ENCODE results near the gene GJA9. TPM values are rescaled to one million over a fixed set of nuclear protein-coding genes. Genes with fewer than 3 reads are reported as not detected.
"Not testable (repeated sequence)": the region's sequence is repeated elsewhere in the genome, so short reads cannot be mapped to it uniquely, and the experiment has no call there.

The GJA9 gene
- polyA plus RNA-seq, 1 donor from 2014 or later = not detected

DNA sequence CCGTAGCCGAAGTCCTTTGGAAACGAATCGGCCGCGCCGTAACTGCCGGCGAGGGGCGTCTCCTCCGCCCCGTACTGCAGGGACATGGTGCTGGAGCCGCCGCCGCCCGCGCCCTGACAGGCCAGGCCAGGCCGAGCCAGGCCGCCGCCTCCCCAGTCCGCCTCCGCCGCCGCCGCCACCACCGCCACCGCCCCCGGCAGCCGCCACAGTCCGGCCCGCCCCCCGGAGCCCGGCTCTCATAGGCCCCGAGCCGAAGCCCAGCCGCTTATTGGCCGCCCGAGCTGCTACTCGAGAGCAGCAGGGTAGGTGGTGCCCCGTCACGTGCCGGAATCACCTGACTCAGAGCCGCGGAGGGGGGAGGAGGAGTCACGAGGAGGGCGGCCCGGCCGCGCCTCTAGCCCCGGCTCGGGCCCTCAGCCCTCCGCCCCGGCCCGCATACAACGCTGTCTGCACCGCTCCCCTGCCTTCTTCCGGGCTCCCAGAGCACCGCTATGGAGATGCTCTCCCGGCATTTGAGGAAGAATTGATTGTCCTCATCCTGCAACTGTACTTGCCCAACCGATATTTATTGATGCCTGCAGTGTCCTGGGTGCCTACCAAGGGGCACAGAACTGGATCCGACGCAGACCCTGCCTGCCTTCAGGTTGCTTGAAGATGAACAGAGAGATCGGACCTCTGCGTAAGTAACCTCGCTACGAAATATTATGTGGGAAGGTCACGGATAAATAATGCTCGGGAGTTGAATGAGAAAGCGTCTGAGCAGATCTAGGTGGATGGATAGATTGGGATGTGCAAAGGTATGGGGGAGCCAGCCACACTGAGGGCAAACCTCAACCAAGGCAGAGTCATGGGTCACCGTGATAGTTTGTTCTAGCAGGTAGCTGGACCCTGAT is 21.6 kb downstream of the GJA9 start, which contains the start of gene RRAGC:
TSS of gene RRAGC (minus strand) at position 212 of the 893 bp plus-strand sequence. CDS start at position 86, 126 bp downstream.
- no peaks in the 10 kb centered on the region for H3K9me3 Mint-ChIP-seq
- H3K4me3 Mint-ChIP-seq = peak within 1 kb of the TSS; percentile 94 to 100 (median 98)
- peak within 1 kb of the TSS; percentile 98 to 100 (median 100) for H3K27ac Mint-ChIP-seq
- H3K27me3 Mint-ChIP-seq = no peaks in the 10 kb centered on the region
- peaks cover 30 to 50% (median 46%) of the 10 kb centered on the region in 3 donors for H3K4me1 Mint-ChIP-seq
- peaks cover 3% of the 10 kb centered on the region for H3K36me3 Mint-ChIP-seq

DNA sequence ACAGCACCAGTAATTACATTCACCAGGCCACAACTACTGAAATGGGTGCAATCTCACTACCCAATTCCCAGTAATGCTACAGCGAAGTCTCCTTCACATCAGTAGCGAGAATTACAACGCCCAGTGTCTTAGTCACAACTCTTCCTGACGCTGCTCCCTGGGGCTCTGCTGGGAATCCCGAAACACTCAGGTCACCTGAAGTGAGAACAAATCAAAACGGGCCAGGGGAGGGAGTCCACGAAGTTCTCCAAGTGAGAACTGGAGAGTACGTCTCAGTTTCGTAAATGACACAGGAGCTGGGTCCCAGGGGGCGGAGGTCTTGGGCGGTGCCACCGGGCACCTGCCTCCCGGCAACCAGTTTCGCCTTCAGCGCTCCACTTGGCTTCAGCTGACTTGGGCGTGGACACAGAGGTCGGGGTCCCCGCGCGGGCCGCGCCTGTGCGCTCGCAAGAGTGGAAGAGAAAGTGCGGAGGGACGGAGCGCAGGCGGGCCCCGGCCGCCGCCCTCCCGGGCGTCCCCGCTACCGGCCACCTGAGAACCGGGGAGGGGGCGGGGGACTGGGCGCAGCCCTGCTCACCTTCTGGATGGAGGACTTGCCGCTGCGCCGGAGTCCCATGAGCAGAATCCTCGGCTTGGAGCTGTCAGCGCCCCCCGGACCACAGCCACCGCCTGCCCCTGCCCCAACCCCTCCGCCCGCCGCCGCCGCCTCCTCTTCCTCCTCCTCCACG is 22.4 kb downstream of the GJA9 start:
- Mint-ChIP-seq H3K27me3 (no peaks in the 10 kb centered on the region), H3K27ac (peak overlapping the region; percentile 98 to 100 (median 100)), H3K36me3 (peaks cover 3% of the 10 kb centered on the region), H3K4me3 (peak overlapping the region; percentile 94 to 100 (median 98)), H3K4me1 (peaks cover 30 to 50% (median 46%) of the 10 kb centered on the region in 3 donors), H3K9me3 (no peaks in the 10 kb centered on the region)

DNA sequence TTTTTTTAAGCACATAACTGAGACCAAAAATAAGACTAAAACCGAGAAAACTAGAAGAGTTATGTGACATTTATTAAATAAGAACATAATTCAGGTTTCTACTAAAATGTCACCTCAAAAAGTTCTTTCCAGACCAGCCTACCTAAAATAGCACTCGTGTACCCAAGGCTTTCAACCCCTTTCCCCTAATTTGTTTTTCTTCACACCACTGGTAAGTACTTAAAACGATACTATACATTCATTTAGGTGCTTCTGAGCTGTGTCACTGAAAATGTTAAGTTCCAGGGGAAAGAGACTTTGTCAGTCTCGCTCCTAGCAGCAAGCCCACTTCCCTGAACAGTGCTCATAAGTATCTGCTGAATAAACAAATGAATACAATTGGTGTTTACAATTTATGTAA is 28.6 kb downstream of the GJA9 start:
- Mint-ChIP-seq H3K4me3 (peak overlapping the region in 1 of 4 donors; percentile 25), H3K36me3 (peaks cover 7% of the 10 kb centered on the region), H3K27ac (peak overlapping the region in 2 of 3 donors; percentile 5 to 70), H3K9me3 (no peaks in the 10 kb centered on the region), H3K4me1 (peaks cover 28 to 36% (median 28%) of the 10 kb centered on the region in 3 donors), H3K27me3 (no peaks in the 10 kb centered on the region)

DNA sequence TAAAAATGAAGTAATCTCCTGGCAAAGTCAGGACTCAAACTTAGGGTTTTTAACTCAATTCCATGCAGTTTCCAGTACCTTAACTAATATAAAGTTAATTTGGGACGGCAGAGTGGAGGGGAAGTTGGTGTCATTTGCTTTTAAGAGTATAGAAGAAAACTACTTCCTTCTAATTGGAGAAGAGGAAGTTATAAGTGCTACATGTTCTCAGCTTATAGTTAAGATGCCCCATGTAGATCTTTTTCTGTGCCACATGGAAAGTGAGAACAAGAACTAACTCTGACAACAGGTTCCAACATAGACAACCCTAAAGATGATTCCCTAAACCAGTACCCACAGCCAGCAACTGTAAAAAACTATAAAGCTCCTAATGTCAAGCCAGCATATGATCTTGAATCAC is 33.3 kb downstream of the GJA9 start:
- Mint-ChIP-seq H3K4me1 (peaks cover 13 to 22% (median 16%) of the 10 kb centered on the region in 3 donors), H3K27me3 (no peaks in the 10 kb centered on the region), H3K36me3 (peaks cover 13% of the 10 kb centered on the region), H3K4me3 (peak overlapping the region in 3 of 4 donors; percentile 15 to 51 (median 50)), H3K27ac (peak overlapping the region; percentile 10 to 92 (median 30)), H3K9me3 (no peaks in the 10 kb centered on the region)

DNA sequence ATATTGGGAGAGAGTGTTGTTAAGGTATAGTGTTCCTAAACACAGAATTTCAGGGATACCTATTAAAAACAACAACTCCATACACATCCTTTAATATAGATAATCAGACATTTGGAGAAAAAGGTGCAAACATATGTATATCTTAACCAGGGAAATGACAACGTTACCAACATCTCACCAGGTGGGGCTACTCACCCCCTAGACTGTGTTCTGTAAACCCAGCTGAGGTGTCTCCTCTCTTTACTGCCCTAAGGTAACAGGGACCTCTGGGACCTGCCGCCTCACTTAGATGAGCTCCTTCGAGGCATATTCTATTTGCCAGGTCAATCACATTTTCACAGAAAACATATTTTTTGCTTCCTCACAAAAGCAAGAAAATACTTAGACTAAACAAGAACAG is 35.2 kb downstream of the GJA9 start:
- Mint-ChIP-seq H3K4me1 (peaks cover 7 to 11% (median 10%) of the 10 kb centered on the region in 3 donors), H3K9me3 (no peaks in the 10 kb centered on the region), H3K27ac (peak overlapping the region in 1 of 3 donors; percentile 0)

DNA sequence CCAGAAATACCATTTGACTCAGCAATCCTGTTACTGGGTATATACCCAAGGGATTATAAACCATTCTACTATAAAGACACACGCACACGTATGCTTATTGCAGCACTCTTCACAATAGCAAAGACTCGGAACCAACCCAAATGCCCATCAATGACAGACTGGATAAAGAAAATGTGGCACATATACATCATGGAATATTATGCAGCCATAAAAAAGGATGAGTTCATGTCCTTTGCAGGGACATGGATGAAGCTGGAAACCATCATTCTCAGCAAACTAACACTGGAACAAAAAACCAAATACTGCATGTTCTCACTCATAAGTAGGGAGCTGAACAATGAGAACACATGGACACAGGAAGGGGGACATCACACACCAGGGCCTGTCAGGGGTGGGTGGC is 36.3 kb downstream of the GJA9 start:
- H3K27me3 Mint-ChIP-seq, H3K9me3 Mint-ChIP-seq, H3K4me3 Mint-ChIP-seq, H3K27ac Mint-ChIP-seq: not testable (repeated sequence)
- peaks cover 13% of the 10 kb centered on the region for H3K36me3 Mint-ChIP-seq
- H3K4me1 Mint-ChIP-seq = peaks cover 9 to 12% (median 10%) of the 10 kb centered on the region in 3 donors

More for the DNA sequence above, 35.2 kb downstream of the GJA9 start:
- H3K4me3 Mint-ChIP-seq = peak overlapping the region in 1 of 4 donors; percentile 7
- no peaks in the 10 kb centered on the region for H3K27me3 Mint-ChIP-seq
- H3K36me3 Mint-ChIP-seq = peaks cover 13% of the 10 kb centered on the region

DNA sequence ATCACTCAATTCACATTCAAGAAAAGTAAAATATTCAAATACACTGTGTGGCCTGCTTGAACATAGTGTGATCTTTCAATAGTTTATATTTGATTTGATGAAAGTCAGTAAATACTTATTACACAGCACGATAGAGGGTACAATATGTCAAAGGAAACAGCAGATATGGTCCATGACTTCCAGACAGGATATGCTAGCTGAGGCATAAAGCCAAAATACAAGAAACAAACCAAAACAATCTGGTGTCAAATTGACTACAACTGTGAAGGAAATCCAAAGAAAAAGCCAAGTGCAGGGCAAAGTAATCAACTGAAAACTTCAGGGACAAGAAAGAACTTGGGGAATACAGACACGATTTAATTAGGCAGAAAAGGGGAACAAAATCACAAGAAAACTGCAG is 41.1 kb downstream of the GJA9 start:
- Mint-ChIP-seq H3K36me3 (peaks cover 6% of the 10 kb centered on the region), H3K27me3 (no peaks in the 10 kb centered on the region), H3K4me3 (no peak overlapping the region), H3K9me3 (no peaks in the 10 kb centered on the region), H3K4me1 (peaks cover 4 to 5% (median 5%) of the 10 kb centered on the region in 3 donors), H3K27ac (peak overlapping the region in 1 of 3 donors; percentile 18)

DNA sequence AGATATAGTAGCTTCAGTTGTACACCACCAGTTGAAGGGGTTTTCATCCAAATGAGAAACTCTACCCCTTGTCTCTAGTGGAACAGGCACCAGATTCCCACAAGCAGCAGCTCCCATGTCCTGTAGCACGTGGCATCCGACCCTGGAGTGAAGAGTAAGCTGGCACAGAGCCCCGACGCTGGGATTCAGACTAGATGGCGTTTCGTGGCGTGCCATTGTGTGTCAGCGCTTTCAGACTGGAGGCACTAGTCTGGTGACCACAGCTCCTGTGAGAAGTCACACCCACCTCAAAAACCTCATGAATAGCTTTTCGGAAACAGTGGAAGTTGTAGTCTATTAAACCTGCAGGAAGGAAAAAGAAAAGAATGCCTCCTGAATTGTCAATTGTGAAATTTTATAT is 42.0 kb downstream of the GJA9 start:
- H3K27ac Mint-ChIP-seq = no peak overlapping the region
- no peak overlapping the region for H3K4me3 Mint-ChIP-seq
- no peaks in the 10 kb centered on the region for H3K9me3 Mint-ChIP-seq
- H3K4me1 Mint-ChIP-seq = peaks cover 0 to 8% (median 5%) of the 10 kb centered on the region in 3 donors
- H3K27me3 Mint-ChIP-seq = no peaks in the 10 kb centered on the region
- peaks cover 2% of the 10 kb centered on the region for H3K36me3 Mint-ChIP-seq

DNA sequence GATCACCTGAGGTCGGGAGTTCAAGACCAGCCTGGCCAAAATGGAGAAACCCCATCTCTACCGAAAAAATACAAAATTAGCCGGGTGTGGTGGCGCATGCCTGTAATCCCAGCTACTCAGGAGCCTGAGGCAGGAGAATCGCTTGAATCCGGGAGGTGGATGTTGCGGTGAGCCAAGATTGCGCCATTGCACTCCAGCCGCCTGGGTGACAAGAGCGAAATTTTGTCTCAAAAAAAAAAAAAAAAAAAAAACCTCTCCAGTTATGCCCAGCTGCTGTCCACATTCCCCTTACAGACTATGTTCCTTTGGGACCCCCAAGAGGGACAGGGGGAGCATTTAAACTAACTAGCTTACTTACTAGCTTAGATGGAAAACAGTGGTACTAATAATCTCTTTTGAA is 45.1 kb downstream of the GJA9 start:
- not testable (repeated sequence) for H3K27ac Mint-ChIP-seq, H3K4me1 Mint-ChIP-seq, H3K36me3 Mint-ChIP-seq, H3K9me3 Mint-ChIP-seq, H3K27me3 Mint-ChIP-seq, H3K4me3 Mint-ChIP-seq

DNA sequence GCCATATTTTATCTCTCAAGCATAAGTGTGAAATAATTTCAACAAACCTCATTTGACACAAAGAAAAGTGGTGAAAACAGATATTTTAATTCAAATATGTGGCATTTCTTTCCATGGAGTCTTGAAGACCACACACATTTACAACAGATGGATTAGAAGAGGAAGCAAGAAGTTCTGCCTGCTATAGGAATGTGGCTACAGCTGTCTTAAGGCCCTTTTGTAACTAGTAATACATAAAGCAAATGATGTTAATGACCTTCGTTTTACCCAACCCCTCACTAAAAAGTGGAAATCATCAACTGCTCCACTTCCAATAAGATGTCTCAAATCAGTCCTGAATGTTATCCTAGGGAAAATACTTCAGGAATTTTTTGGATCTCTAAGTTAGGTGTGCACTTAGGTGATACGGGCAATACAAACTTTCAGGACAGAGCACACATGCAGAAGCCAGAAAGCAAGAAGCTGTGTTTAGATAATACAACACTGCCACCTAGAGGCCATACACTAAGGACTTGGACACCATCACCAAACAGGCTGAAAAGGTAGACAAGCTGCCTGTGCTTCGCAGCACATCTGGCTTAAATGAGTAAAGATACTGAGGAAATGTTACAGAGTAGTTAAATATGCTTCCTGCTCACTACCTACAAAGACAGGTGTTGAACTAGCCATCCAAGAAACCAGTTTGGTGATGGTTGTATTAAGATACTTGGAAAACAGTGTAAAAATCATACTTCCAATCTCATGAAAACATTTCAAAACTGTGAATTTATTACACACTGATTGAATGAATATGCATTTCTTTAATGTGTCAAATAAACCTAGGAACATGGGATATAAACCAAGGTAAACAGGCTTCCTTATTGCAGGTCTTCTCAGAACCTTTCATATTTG is 46.2 kb downstream of the GJA9 start:
- Mint-ChIP-seq H3K27me3 (peaks cover 8% of the 10 kb centered on the region), H3K36me3 (peaks cover 2% of the 10 kb centered on the region)

DNA sequence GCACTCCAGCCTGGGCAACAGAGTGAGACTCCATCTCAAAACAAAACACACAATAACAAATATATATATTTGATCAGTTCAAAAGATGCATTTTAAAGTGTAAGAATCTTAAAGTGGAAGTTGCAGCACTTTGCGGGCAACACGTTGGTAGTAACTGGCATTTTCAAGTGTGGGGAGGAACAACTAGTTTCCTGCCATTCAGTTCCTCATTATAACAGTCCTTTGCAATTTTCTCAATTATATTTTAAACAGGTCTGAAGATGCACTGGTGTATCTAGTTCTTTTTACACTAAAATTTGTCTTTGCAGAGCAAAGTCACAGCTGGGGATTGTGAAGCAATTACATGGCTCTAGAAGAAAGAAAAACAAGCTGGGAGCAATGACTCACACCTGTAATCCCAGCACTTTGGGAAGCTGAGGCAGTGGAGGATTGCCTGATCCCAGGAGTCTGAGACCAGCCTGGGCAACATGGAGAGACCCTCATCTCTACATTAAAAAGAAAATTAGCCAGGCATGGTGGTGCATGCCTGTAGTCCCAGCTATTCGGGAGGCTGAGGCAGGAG is 47.1 kb downstream of the GJA9 start:
- H3K27me3 Mint-ChIP-seq = peaks cover 9% of the 10 kb centered on the region
- peaks cover 2% of the 10 kb centered on the region for H3K36me3 Mint-ChIP-seq
- H3K4me3 Mint-ChIP-seq = no peak overlapping the region
- H3K9me3 Mint-ChIP-seq = no peaks in the 10 kb centered on the region
- H3K4me1 Mint-ChIP-seq = peaks cover 0 to 4% (median 0%) of the 10 kb centered on the region in 3 donors
- no peak overlapping the region for H3K27ac Mint-ChIP-seq

More for the DNA sequence above, 46.2 kb downstream of the GJA9 start:
- Mint-ChIP-seq H3K27ac (no peak overlapping the region), H3K9me3 (no peaks in the 10 kb centered on the region), H3K4me3 (no peak overlapping the region), H3K4me1 (peaks cover 0 to 4% (median 0%) of the 10 kb centered on the region in 3 donors)

DNA sequence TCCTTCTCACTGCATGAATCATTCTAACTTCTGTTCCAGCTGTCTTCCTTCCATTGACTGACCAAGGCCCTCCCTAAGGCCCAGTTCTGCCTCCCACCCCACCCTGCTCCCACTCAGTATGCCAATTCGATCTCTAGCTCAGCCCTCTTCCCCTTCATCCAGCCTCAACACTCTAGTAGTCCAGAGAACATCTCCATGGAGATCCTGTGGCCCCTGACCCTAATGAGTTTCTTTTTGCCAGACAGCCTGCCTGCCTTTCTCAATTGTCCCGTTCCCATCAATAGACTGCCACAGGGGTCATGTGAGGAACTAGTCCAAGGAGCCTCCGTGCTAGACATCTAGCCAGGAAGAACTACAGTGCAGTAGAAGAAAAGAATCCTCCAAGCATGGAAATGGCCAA is 48.2 kb downstream of the GJA9 start:
- Mint-ChIP-seq H3K27ac (no peak overlapping the region), H3K36me3 (peaks cover 2% of the 10 kb centered on the region), H3K4me3 (no peak overlapping the region), H3K4me1 (peaks cover 0 to 4% (median 0%) of the 10 kb centered on the region in 3 donors), H3K9me3 (no peaks in the 10 kb centered on the region), H3K27me3 (peaks cover 12% of the 10 kb centered on the region)

DNA sequence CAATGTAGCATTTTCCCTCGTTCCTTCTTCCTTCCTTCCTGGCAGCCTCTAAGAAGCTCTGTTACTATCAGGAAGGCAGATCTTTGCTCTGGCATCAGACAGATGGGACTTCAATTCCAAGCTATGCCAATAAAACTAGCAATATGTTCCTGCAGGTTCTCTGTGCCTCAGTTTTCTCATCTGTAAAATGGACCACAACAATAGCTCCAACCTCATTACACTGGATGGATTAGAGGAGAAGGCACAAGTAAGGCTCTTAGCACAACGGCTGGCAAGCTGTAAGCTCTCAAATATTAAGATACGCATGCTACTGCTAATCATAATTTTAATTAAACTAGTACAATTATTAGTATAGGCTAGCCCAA is 49.0 kb downstream of the GJA9 start:
- H3K27ac Mint-ChIP-seq = no peak overlapping the region
- no peaks in the 10 kb centered on the region for H3K9me3 Mint-ChIP-seq
- H3K4me1 Mint-ChIP-seq = peaks cover 0 to 4% (median 0%) of the 10 kb centered on the region in 3 donors
- no peak overlapping the region for H3K4me3 Mint-ChIP-seq
- H3K27me3 Mint-ChIP-seq = peaks cover 12% of the 10 kb centered on the region
- H3K36me3 Mint-ChIP-seq = peaks cover 2% of the 10 kb centered on the region

DNA sequence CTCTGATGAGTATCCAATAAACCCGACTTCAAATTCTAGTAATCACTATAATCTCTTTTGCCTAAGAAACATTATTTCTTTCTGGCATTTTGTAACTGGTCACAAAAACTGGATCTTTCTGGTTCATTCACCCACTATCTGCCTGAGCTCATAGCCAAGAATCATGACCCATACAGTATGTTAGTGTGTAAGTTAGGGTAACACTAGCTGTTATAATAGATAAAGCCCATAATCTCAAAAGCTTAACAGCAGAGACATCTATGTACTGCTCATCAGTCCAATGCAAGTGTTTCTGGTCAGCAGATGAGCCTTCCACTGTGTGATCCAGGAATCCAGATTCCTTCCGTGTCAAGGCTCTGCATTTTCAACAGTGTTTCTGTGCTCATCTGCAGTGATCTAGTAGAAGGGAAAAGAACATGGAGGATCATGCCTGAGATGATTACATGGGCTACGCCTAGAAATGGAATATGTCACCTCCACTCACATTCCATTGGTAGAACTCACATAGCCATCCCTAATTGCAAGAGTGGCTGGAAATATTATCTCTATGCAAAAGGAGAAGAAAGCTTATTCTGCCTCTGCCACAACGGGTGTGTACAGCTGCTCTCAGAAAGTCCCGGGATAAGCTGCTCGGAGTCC is 49.5 kb downstream of the GJA9 start:
- H3K4me3 Mint-ChIP-seq = no peak overlapping the region
- peaks cover 2% of the 10 kb centered on the region for H3K36me3 Mint-ChIP-seq
- H3K4me1 Mint-ChIP-seq = peaks cover 0 to 4% (median 0%) of the 10 kb centered on the region in 3 donors
- H3K27me3 Mint-ChIP-seq = peaks cover 12% of the 10 kb centered on the region
- no peak overlapping the region for H3K27ac Mint-ChIP-seq
- no peaks in the 10 kb centered on the region for H3K9me3 Mint-ChIP-seq
